Right ventricle myocardium inferior (tissue), 1 donor: ENCODE data around the gene KRT9. TPM values are rescaled to one million over a fixed set of nuclear protein-coding genes. Genes with fewer than 3 reads are reported as not detected.
"Not testable (repeated sequence)": the region's sequence is repeated elsewhere in the genome, so short reads cannot be mapped to it uniquely, and the experiment has no call there.

Source experiments
- ATAC-seq: fragments of 200-7000 bp; cut with Tn5 transposase; one replicate; pipeline ENCODE4 v1.9.1; 2020; ENCODE audit warnings: mild to moderate bottlenecking, moderate library complexity
- DNase-seq: peaks from one replicate; pipeline ENCODE4 v3.0.0; 2021; ENCODE audit errors: missing footprints
- intact Hi-C: fragments of 100-400 bp; cut with DNase I; formaldehyde crosslinking; loops from one replicate; pipeline ENCODE4 v1.11.0; 2022
- total RNA-seq: library from RNA; stranded (reverse); fragmentation: NEBNext Ultra II Directional; extraction: Animal tissue kit (Norgen Biotek cat#: 25700); gene quantifications from one replicate; pipeline ENCODE4 v1.2.1, GENCODE V29; 2021
- donor health status: DM: no; HTN: yes; CAD: no; lungs with severe emphysema.

KRT9 gene
- total RNA-seq, 1 donor from 2014 or later, result not detected

DNA sequence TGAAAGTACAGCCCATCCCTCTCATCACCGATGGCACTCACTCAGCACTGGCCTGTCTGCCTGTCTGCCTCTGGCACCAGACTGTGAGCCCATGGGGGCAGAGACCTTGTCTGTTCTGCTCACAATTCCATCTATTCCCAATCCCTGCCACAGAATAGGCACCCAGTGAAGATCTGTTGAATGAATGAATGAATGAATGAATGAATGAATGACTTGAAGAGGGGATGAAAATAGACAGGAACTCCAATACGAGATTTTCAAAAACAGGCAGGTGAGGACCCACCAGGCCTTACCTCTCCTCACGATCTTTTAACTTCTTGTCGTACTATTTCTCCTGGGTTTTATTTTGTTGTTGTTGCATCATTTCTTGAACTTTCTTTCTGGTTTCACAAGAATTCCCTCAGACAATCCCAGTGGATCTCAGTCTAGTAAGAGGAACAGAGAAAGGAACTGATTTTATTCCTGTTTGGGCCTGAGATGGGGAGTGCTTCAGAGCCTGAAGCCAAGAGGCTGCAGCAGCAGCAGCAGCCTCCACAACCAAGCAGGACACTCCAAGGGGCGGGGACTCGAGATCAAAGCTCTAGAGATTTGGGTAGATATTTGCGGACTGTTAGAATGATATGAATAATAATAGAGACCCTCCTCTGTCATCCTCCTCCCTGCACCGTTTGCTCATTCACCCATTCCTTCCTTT is 17.7 kb downstream of the KRT9 start:
- peak; percentile 54 for ATAC-seq
- intact Hi-C loops, result no loop called here

DNA sequence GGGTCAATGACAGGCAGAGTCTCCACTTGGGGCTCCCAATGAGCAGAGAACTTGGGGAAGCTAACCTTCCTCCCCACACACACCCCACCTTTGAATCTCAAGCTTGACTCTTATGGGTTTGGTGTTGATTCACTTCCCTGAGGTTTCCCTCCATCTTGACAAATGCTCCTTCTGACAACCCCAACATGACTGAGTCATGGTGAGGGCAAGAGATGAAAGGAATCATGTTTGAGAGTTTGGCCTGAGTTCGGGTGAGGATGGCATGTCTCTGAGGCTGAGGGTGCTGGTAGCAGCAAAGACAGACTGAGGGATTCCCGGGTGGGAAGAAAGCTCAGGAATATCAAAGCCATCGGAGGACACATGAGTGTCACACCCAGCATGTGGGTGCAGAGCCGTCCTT is 18.7 kb downstream of the KRT9 start:
- ATAC-seq (no peak), DNase-seq (no peak)
- intact Hi-C loops, result no loop called here

More for the DNA sequence above, 17.7 kb downstream of the KRT9 start:
- DNase-seq, result no peak

DNA sequence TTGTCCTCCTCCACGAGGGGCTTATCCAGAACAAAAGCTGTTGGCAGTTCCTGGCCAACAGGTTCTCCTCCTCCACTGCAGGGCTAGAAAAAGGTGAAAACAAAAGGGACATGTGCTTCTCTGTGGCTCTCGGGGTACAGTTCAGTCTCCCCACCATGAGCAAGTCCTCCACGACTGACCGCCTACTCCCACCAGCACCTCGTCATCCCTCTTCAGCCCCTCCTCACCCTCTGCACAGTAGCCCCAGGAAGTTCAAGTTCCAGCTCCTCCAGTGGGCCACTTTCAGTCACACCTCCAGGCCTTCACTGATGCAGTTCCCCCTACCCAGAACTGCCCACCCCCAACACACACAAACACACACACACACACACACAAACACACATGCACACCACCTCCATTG is 19.4 kb downstream of the KRT9 start:
- no peak for ATAC-seq
- no peak for DNase-seq
- intact Hi-C loops, result no loop called here

DNA sequence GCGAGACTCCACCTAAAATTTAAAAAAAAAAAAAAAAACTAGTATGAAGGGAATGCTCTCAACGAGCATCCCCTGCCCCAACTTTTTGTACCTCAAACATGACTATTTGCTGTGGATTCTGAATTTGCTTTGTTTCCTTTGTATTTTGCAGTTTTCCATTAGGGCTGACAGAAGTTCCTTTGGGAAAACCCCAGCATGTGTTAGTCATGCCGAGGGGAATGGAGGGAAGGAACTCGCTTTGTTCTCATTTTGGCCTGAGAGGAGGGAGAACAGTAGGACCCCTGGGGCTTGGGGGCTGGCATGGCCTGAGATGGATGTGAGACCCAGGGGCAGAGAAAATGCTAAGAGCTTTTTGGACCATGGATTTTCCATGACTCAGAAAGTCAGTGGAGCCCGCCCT is 20.5 kb downstream of the KRT9 start:
- intact Hi-C loops, result no loop called here
- no peak for DNase-seq
- no peak for ATAC-seq

DNA sequence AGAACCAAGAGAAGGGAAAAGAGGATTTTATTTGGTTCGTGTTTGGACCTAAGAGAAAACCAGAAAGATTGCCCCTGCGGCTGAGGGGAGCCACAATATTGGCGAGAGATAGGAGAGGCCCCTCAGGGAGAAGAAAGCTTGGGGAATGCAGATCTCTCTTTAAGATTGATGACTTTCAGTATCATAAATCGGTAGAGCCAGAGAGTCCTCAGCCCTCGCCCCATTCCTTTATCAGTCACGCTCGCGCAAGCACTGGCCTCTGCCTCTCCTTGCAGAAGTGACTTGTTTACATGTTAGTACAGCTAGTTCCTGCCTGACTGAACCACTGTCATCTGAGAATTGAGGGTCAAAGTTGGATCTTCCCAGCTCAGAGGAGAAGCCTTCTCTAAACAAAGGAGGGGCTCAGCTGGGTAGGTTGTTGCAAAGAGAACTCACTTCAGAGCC is 22.2 kb downstream of the KRT9 start:
- intact Hi-C loops, result loop anchor here (1.0 to 5.0 kb wide), 5 partner anchors 99 to 745 kb away; no protein-coding TSS in a partner anchor
- ATAC-seq (no peak), DNase-seq (no peak)

DNA sequence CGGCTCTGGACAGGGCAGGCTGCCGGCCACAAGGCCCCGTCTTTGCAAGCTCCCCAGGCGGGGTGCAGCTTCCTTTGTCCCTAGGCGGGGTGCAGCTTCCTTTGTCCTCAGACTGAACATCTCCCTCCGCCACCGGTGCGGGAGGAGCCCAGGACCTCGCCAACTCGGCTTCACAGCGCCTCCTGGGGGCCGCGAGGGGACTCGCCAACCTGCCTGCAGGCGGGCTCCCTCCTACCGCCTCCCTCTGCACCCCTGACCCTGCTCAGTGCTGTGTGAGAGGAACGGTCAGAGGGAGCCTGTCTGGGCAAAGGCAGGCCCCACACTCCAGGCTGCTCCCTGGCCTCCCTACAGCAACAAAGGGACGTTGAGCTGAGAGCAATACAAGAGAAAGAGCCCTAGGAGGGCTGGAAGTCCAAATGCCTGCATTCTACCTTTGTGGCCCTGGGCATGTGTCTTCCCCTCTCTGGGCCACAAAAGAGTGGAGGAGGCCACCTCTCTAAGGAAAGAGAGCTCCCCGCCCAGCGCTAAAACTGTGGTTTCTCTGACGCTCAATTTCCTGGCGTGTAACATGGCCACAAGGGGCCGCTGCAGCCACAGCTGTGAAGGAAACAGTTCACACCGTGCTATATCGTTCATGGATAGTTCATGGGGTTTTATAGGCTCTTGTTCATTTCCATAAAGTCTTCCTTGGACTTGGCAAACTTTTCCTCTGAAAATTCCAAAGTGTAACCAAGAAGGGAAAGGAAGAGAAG is 22.8 kb downstream of the KRT9 start:
- DNase-seq (peak; percentile 92), ATAC-seq (peak; percentile 85)
- intact Hi-C loops, result loop anchor here (1.0 to 5.0 kb wide), 5 partner anchors 99 to 744 kb away; no protein-coding TSS in a partner anchor

DNA sequence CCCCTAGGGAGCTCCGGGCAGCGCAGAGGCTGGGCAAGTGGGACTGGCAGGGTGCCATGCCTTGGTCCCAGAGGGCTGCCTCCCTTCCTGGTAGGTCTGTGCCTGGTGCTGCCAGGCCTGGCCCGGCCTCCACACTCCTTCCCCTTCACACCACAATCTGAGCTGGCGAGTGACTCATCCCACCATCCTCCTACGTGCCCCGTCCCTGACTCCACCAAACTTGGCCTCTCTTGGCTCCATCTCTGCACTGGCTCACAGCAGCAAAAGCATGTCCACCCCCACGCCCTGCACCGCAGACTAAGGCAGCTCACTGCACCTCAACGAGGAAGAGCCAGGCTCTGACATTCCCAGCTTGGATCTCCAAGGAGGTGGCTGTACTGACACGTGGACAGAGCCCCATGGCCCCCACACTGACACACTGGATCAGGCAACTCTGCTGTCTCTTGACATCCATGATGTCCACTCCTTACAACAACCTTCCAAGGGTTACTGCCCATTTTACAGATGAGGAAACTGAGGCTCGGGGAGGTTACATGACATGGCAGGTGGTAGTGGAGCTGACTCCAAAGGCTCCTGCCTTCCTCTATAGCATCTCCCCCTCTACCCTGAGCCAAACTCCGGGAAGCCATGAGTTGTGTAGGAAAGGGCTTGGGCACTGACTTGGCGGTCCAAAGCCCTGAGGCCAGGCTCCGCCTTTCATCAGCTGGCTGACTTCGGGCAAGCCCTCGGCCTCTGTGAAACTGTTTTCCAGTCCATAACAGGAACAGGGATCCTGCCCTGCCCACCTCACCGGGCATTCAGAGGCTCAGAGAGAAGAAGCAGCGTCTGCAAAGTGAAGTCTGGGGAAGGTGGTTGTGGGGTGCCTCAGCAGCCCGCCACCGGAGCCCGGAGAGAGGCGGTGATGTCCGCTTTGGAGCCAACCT is 23.7 kb downstream of the KRT9 start:
- no peak for DNase-seq
- intact Hi-C loops, result loop anchor here (2.0 to 5.0 kb wide), 2 partner anchors 691 to 743 kb away; no protein-coding TSS in a partner anchor

DNA sequence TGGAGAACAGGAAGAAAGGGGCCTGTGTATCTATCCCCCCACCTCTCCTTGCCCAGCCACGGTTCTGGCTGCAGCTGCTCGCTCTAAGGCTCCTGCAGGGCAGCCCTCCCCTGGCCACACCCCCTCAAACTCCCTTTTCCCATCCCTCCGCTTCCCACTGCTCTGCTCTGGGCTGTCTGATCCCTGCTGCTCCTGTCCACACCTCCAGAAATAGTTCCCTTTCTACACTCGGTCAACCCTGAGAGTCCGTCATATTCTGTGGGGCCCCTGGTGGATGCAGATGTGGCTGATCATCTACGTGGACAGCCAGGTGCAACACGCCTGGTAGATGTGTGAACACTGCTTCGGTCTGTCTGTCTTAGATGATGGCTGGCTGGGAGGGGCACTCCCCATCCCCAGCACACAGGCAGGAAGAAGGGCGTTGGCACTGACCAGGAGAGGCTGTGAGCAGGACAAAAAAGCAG is 24.4 kb downstream of the KRT9 start:
- intact Hi-C loops, result loop anchor here (5.0 kb wide), 1 partner anchor 690 kb away; no protein-coding TSS in a partner anchor
- ATAC-seq (no peak), DNase-seq (no peak)

More for the DNA sequence above, 23.7 kb downstream of the KRT9 start:
- no peak for ATAC-seq

DNA sequence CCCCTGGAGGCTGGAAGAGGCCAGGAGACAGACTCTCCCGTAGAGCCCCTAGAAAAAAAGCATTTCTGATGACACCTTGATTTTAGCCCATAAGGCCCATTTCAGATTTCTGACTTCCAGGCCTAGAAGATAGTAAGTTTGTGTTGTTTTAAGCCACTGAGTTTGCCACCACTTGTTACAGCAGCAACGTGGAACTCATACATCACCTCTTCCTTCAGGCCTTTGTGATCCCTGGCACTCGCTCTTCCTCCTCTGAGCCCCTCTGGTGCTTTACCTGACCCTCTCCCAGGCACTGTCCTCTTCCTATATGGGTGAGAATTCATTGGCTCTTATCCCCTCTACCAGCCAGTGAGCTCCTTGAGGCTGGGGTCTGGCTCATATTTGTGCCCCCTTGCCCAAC is 25.0 kb downstream of the KRT9 start:
- no peak for DNase-seq
- no peak for ATAC-seq
- intact Hi-C loops, result loop anchor here (5.0 kb wide), 1 partner anchor 690 kb away; no protein-coding TSS in a partner anchor

DNA sequence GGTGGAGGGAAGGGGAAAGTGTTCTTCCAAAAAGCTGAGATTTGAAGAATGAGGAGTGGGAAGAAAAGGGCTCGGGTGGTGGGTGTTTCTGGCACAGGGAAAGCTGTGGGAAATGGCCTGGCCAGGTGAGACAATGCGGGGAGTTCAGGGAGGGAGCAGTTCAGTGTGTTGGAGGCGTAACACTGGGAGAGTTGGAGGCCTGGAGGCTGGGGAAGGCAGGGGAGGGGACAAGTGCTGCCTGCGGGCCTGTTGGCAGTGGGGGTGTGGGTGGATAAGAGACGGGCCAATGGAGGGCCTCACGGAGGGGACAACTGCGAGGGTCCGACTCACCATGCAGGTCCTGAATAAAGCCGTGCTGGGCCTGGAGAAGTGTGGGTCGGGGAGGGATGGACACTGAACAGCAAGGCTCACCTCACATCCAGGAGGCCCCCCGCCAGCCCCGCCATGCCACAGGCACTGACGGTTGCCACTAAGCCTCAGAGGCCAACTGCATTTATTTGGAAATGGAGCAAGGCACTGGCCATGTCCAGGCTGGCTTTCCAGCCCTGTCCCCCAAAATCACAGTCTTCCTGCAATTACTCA is 25.9 kb downstream of the KRT9 start:
- intact Hi-C loops, result loop anchor here (5.0 kb wide), 1 partner anchor 689 kb away; no protein-coding TSS in a partner anchor
- ATAC-seq (no peak), DNase-seq (no peak)

DNA sequence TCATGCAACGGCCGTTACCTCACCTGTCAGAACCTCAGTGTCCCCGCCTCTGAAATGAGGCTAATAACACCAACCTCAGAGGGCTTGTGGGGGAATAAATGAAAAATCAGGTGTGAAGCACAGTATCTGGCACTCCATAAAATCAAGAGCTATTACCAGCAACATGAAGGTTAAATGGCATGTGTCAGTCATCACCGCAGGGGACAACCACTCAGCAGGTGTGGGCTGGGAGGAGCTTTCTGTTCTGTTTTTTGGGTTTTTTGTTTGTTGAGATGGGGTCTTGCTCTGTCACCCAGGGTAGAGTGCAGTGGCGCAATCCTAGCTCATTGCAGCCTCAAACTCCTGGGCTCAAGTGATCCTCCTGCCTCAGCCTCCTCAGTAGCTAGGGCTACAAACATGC is 26.9 kb downstream of the KRT9 start:
- intact Hi-C loops, result loop anchor here (5.0 kb wide), 1 partner anchor 688 kb away; no protein-coding TSS in a partner anchor
- ATAC-seq, result no peak
- no peak for DNase-seq

DNA sequence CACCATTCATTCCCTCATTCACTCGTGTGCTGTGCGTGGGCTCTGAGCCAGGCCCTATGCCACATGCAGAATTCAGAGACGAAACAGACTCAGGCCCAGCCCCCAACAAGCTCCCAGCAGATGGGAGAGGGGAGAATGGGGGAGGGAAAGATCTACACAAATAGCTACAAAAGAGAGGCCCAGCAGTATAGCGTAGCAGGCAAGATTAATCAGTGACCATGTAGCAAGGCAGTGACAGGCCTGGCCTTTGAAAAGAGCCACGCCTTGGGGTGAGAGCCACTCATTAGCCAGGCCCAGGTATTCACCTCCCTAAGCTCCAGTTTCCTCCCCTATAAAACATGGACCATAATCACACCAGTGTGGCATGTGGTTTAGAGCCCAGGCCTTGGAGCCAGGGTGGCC is 27.4 kb downstream of the KRT9 start:
- ATAC-seq (no peak), DNase-seq (no peak)
- intact Hi-C loops, result no loop called here

DNA sequence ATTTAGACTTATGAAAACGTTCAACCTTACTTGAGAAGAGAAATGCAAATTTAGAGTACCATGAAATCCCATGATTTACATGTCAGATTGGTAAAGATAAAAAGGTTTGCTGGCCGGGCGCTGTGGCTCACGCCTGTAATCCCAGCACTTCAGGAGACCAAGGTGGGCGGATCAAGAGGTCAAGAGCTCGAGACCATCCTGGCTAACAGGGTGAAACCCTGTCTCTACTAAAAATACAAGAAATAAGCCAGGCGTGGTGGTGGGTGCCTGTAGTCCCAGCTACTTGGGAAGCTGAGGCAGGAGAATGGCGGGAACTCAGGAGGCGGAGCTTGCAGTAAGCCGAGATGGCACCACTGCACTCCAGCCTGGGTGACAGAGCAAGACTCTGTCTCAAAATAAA is 29.1 kb downstream of the KRT9 start:
- intact Hi-C loops, ATAC-seq, DNase-seq: not testable (repeated sequence)

DNA sequence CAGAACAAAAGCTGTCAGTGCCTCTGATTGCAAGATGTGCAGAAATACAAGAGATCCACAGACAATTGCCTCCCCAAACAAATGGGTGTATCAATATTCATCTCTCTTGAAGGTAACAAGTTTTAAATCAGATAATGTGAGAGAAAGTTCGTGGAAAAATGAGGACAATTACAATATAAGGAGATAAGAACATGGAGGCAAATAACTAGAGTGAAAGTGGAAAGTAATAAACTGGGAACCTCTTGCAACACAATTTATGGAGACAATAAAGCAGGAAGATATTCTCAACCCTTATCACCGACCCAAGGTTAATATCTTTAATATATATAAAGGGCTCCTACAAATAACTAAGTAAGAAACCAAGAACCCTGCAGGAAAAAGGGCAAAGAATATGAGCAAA is 29.5 kb downstream of the KRT9 start:
- intact Hi-C loops, result no loop called here
- DNase-seq (no peak), ATAC-seq (no peak)

DNA sequence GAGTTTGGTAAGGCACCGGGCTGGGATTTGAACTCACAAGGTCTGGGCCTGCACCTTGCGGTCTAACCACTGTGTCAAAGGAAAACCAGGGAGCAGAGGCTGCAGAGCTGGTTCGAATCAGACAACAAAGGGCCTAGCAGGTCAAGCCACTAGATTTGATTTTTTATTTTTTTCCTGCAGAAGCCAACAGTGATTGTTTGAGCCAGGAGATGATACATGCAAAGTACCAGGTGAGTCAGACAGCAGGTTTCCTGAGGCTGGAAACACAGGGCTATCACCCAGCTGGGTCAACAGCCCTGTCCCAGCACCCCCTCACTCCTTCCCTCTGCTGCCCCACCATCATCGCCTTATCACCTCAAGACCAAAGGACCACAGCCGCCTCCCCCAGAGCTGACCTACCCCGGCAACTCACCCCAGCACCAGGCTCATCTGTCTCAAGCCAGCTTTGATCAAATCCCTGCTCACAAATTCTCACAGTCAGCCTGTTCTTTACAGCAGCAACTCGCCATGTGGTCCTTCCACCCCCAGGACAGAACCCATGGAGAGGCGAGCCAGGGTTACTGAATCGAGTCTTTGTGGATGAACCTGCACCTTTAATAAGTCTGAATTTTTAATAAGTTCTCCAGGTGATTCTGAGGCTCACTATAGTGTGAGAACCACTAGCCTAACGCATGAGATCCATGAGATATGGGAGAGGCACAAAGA is 30.8 kb downstream of the KRT9 start:
- ATAC-seq, result no peak
- intact Hi-C loops, result no loop called here
- DNase-seq, result no peak

DNA sequence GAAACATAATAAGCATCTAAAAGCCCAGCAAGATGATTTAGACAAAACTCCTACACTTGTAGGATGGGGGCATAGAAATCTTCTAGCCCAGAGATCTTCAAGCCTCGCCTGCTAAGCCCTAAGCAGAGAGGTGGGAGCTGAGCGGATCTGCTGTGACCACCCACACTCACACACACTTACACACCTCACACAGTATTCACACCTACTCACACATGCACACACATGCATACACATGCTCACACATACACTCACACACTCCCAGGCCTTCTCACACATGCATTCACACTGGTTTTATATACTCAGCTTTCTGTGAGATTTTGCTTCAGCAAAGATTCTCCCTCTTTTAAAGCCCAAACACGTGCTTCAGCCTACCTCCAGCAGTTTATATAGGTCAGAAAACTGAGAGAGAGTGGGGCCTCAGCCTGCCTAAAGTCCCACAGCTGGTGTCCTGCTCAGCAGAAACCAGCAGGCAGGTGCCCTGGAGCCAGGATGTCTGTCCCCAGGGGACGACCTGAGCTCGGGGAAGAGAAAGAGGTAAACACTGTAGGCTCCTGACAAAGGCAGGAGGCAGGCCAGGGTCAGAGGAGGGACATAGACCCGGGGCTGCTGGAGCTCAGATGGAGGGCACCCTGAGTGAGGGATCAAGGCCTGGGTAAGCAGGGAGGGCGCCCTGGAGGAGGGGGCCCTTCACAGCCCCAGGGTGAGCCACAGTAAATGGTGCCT is 31.7 kb downstream of the KRT9 start:
- intact Hi-C loops, result no loop called here
- ATAC-seq, result no peak

DNA sequence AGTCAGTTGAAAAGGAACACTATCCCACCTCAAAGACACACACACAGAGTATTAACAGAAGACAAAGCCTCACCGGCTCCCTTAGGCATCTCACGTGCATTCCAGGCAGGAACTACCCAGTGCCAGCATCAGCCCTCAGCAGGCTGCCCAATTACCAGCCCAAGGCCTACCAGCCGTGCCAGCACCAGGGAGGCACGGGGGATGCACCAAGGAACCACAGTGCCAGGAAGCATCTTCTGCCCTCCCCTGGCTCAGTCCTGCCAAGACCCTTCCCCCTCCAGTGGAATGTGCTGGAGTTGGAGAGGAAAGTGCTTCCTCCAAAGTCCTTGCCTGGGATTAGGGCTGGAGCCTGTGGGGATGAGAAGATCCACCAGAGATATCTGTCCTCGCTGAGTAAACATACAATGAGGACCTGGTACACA is 32.8 kb downstream of the KRT9 start:
- DNase-seq (no peak), ATAC-seq (no peak)
- intact Hi-C loops, result no loop called here

More for the DNA sequence above, 31.7 kb downstream of the KRT9 start:
- no peak for DNase-seq
